ENCODE results near the gene OGDH. TPM values are rescaled to one million over a fixed set of nuclear protein-coding genes. Genes with fewer than 3 reads are reported as not detected.

Gene OGDH
- total RNA-seq, 4 donors from 2014 or later: 74.0 to 160 (median 143) TPM

- Histone ChIP-seq H3K36me3 (peaks cover 0 to 20% (median 0%) of the 10 kb centered on the region in 4 donors), H3K27ac (peak overlapping the region; percentile 4 to 63 (median 30)), H3K9me3 (no peaks in the 10 kb centered on the region), H3K4me3 (no peak overlapping the region), H3K4me1 (peaks cover 14 to 45% (median 26%) of the 10 kb centered on the region in 4 donors), H3K27me3 (no peaks in the 10 kb centered on the region)
- in situ Hi-C loops (cut with MboI; ENCODE audit: low pct_ligation_motif_present in 1 of 4, low pct_unique_long_range_greater_than_20kb in 1 of 4, low sequenced_read_pairs in 3 of 4): loop anchor here in 3 of 4 donors (10.0 to 25.0 kb wide), 2 partner anchors 161 to 169 kb away; partner anchors contain the start of gene TMED4 (in 2 of the 3)
- intact Hi-C loops (cut with DNase I; ENCODE audit: low total_unique reads): no loop called here
- DNase-seq: no peak
- TF ChIP-seq POLR2AphosphoS5 (IDR thresholded peaks at IDR 0.05) (no peak), EP300 (IDR thresholded peaks at IDR 0.05; ENCODE audit: low read depth) (no peak), POLR2A (IDR thresholded peaks at IDR 0.05) (no peak)
- TF ChIP-seq, protein P1, sequence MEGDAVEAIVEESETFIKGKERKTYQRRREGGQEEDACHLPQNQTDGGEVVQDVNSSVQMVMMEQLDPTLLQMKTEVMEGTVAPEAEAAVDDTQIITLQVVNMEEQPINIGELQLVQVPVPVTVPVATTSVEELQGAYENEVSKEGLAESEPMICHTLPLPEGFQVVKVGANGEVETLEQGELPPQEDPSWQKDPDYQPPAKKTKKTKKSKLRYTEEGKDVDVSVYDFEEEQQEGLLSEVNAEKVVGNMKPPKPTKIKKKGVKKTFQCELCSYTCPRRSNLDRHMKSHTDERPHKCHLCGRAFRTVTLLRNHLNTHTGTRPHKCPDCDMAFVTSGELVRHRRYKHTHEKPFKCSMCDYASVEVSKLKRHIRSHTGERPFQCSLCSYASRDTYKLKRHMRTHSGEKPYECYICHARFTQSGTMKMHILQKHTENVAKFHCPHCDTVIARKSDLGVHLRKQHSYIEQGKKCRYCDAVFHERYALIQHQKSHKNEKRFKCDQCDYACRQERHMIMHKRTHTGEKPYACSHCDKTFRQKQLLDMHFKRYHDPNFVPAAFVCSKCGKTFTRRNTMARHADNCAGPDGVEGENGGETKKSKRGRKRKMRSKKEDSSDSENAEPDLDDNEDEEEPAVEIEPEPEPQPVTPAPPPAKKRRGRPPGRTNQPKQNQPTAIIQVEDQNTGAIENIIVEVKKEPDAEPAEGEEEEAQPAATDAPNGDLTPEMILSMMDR (IDR thresholded peaks at IDR 0.05): no peak
- 82% methylated on average over 17 of the region's 17 CpGs; no CpG with 5 or more reads in 1 of the 2 donors for WGBS, 2 donors (ENCODE audit: low coverage in 1 of 2)
Measured at GRCh38 chr7:44755698-44756627, 149.5 kb downstream of the OGDH start.

GRCh38 chr7:44756904-44757303, 150.5 kb downstream of the OGDH start:
- peaks cover 0 to 20% (median 0%) of the 10 kb centered on the region in 4 donors for H3K36me3 ChIP-seq
- in situ Hi-C loops (cut with MboI; ENCODE audit: low pct_ligation_motif_present in 1 of 4, low pct_unique_long_range_greater_than_20kb in 1 of 4, low sequenced_read_pairs in 3 of 4): loop anchor here in 3 of 4 donors (10.0 to 25.0 kb wide), 2 partner anchors 162 to 170 kb away; partner anchors contain the start of gene TMED4 (in 2 of the 3)
- peaks cover 9 to 37% (median 24%) of the 10 kb centered on the region in 4 donors for H3K4me1 ChIP-seq
- DNase-seq: no peak
- 82% methylated on average over 10 of the region's 12 CpGs; no CpG with 5 or more reads in 1 of the 2 donors for WGBS, 2 donors (ENCODE audit: low coverage in 1 of 2)
- TF ChIP-seq POLR2A (IDR thresholded peaks at IDR 0.05) (no peak), POLR2AphosphoS5 (IDR thresholded peaks at IDR 0.05) (no peak), EP300 (IDR thresholded peaks at IDR 0.05; ENCODE audit: low read depth) (no peak)
- TF ChIP-seq, protein P1 (IDR thresholded peaks at IDR 0.05): no peak
- no peak overlapping the region for H3K27ac ChIP-seq
- no peaks in the 10 kb centered on the region for H3K27me3 ChIP-seq
- intact Hi-C loops (cut with DNase I; ENCODE audit: low total_unique reads): no loop called here
- H3K4me3 ChIP-seq: no peak overlapping the region
- no peaks in the 10 kb centered on the region for H3K9me3 ChIP-seq

DNA sequence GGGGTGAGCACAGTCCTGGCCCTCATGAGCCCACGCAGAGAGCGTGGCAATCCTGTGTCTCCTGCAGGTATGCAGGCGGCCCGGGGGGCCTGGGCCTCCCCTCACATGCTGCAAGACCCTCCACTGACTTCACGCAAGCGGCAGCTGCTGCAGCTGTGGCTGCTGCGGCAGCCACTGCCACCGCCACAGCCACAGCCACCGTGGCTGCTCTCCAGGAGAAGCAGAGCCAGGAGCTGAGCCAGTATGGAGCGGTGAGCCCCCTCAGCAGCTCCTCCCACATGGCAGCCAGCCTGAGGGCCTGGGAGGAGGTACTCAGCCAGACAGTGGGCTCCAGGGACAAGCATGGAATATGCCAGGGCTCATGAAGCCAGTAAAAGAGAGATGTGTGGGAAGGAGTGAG, 150.9 kb downstream of the OGDH start:
- Histone ChIP-seq H3K27me3 (no peaks in the 10 kb centered on the region), H3K36me3 (peaks cover 0 to 20% (median 0%) of the 10 kb centered on the region in 4 donors), H3K4me3 (no peak overlapping the region), H3K4me1 (peaks cover 9 to 41% (median 28%) of the 10 kb centered on the region in 4 donors), H3K27ac (no peak overlapping the region), H3K9me3 (no peaks in the 10 kb centered on the region)
- in situ Hi-C loops (cut with MboI; ENCODE audit: low pct_ligation_motif_present in 1 of 4, low pct_unique_long_range_greater_than_20kb in 1 of 4, low sequenced_read_pairs in 3 of 4): loop anchor here in 3 of 4 donors (10.0 to 25.0 kb wide), 2 partner anchors 163 to 170 kb away; partner anchors contain the start of gene TMED4 (in 2 of the 3)
- no peak for DNase-seq
- no peak for TF ChIP-seq EP300 (IDR thresholded peaks at IDR 0.05; ENCODE audit: low read depth)
- no peak for TF ChIP-seq POLR2A (IDR thresholded peaks at IDR 0.05)
- TF ChIP-seq, protein P1 (IDR thresholded peaks at IDR 0.05): no peak
- TF ChIP-seq POLR2AphosphoS5 (IDR thresholded peaks at IDR 0.05): no peak
- 89% methylated on average over 10 of the region's 10 CpGs; no CpG with 5 or more reads in 1 of the 2 donors for WGBS, 2 donors (ENCODE audit: low coverage in 1 of 2)
- intact Hi-C loops (cut with DNase I; ENCODE audit: low total_unique reads): no loop called here

- H3K36me3 ChIP-seq: peaks cover 0 to 20% (median 0%) of the 10 kb centered on the region in 4 donors
- no peak overlapping the region for H3K4me3 ChIP-seq
- intact Hi-C loops (cut with DNase I; ENCODE audit: low total_unique reads): no loop called here
- H3K9me3 ChIP-seq: no peaks in the 10 kb centered on the region
- 86% methylated on average over 7 of the region's 7 CpGs; no CpG with 5 or more reads in 1 of the 2 donors for WGBS, 2 donors (ENCODE audit: low coverage in 1 of 2)
- in situ Hi-C loops (cut with MboI; ENCODE audit: low pct_ligation_motif_present in 1 of 4, low pct_unique_long_range_greater_than_20kb in 1 of 4, low sequenced_read_pairs in 3 of 4): loop anchor here in 3 of 4 donors (10.0 to 25.0 kb wide), 2 partner anchors 163 to 170 kb away; partner anchors contain the start of gene TMED4 (in 2 of the 3)
- H3K27ac ChIP-seq: no peak overlapping the region
- DNase-seq: no peak
- H3K27me3 ChIP-seq: no peaks in the 10 kb centered on the region
- TF ChIP-seq POLR2AphosphoS5 (IDR thresholded peaks at IDR 0.05) (no peak), EP300 (IDR thresholded peaks at IDR 0.05; ENCODE audit: low read depth) (no peak), POLR2A (IDR thresholded peaks at IDR 0.05) (no peak)
- TF ChIP-seq, protein P1 (IDR thresholded peaks at IDR 0.05): no peak
- peaks cover 9 to 43% (median 29%) of the 10 kb centered on the region in 4 donors for H3K4me1 ChIP-seq
Measured at GRCh38 chr7:44757739-44758138, 151.3 kb downstream of the OGDH start.

Data from transverse colon (tissue), 4 donors.